MG63 (cell line): Measurements from ENCODE around the gene TTBK1. TPM values are rescaled to one million over a fixed set of nuclear protein-coding genes. Genes with fewer than 3 reads are reported as not detected.

ENCODE experiments used
- DNase-seq: peaks from one replicate; pipeline ENCODE4 v3.0.0-alpha.2; 2020
- H3K27me3 ChIP-seq: fragments of 250-450 bp; sonication (Bioruptor Pico); 2 replicates; pipeline ENCODE4 v1.5.1; 2020; ENCODE audit warnings: mild to moderate bottlenecking, moderate library complexity
- H3K36me3 ChIP-seq: fragments of 250-450 bp; sonication (Bioruptor Pico); 2 replicates; pipeline ENCODE4 v1.5.1; 2020; ENCODE audit warnings: mild to moderate bottlenecking, moderate library complexity
- H3K4me3 ChIP-seq: fragments of 250-450 bp; sonication (Bioruptor Pico); 2 replicates; pipeline ENCODE4 v1.5.1; 2020; ENCODE audit warnings: mild to moderate bottlenecking, moderate library complexity
- H3K9me3 ChIP-seq: fragments of 250-450 bp; sonication (Bioruptor Pico); 2 replicates; pipeline ENCODE4 v1.5.1; 2020; ENCODE audit warnings: mild to moderate bottlenecking, moderate library complexity
- total RNA-seq: library from RNA; depleted of rRNA; stranded (reverse); fragments of >200 nt; shearing (Covaris generic); gene quantifications from 2 replicates; pipeline ENCODE4 v1.2.3, GENCODE V29; 2014; ENCODE audit warnings: low replicate concordance

The TTBK1 gene
- total RNA-seq, 1 experiment from 2014 or later, result not detected

DNA sequence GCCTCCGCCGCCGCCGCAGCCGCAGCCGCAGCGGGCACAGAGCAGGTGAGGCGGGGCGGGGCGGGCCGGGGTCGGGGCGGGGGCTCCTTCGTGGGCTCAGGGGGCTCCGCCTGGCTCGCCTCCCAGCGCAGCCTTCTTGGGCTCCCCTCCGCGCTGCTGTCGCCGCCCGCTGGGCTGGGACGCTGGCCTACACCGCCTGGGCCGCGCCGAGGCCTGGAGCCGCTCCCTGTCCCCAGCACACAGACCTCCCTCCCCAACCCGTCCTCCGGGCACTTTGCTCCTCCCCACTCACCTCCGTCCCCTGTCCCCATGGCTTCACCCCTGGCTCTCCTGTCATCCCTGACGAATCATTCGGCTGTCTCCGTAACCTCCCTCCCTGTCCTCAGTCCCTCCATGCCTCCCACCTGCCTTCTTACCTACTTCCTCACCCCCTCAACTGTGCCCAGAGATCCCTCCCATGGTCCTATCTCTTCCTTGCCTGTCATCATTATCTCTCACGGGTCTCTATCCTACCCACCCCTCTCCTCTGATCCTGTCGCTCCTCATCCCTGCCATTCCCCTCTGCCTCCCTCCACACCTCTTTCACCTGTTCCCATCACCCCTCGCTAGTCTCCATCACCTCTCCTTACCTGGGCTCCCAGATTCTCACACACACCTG lies 512 bp downstream of the TTBK1 start:
- DNase-seq, result no peak
- Histone ChIP-seq H3K27me3 (peaks cover 6% of the 10 kb centered on the region; the same call in 1 of the 2 replicates), H3K4me3 (no peak overlapping the region), H3K9me3 (0 out of 2 replicates have a peak, but pooled peaks cover 4% of the 10 kb centered on the region), H3K36me3 (no peaks in the 10 kb centered on the region)

DNA sequence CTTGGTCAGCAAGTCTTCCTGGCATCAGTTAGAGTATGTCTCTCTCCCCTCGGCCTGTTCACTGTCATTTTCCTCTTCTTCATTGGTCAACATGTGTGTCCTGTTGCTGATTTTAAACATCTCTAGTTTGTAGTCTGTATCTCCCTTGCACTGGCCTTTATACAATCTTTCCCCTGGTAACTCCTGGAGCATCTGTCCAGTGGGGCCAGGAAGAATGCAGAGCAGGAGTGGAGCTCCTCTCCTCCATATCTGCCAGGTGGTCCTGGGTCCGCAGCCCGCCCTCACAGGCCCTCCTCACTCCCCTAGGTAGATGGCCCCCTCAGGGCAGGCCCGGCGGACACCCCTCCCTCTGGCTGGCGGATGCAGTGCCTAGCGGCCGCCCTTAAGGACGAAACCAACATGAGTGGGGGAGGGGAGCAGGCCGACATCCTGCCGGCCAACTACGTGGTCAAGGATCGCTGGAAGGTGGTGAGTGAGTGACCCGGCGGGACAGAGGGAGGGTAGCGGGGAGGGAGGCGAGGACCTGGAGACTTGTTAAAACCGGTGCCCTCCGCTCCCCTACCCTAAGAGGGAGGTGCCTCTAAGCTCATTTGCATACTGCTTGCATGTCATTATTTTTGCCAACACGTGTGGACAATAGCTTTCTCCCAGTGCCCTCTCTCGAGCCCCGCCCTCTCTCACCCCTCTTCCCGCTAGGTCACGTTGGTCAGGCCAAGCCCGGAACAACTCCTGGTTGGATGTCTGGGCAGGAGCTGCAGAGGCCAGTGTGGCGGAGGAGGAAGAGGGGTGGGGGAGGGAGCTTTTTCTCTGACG lies 3.2 kb downstream of the TTBK1 start:
- Histone ChIP-seq H3K9me3 (no peaks in the 10 kb centered on the region), H3K4me3 (no peak overlapping the region), H3K36me3 (no peaks in the 10 kb centered on the region), H3K27me3 (peaks cover 6% of the 10 kb centered on the region; the same call in 1 of the 2 replicates)
- DNase-seq, result no peak

DNA sequence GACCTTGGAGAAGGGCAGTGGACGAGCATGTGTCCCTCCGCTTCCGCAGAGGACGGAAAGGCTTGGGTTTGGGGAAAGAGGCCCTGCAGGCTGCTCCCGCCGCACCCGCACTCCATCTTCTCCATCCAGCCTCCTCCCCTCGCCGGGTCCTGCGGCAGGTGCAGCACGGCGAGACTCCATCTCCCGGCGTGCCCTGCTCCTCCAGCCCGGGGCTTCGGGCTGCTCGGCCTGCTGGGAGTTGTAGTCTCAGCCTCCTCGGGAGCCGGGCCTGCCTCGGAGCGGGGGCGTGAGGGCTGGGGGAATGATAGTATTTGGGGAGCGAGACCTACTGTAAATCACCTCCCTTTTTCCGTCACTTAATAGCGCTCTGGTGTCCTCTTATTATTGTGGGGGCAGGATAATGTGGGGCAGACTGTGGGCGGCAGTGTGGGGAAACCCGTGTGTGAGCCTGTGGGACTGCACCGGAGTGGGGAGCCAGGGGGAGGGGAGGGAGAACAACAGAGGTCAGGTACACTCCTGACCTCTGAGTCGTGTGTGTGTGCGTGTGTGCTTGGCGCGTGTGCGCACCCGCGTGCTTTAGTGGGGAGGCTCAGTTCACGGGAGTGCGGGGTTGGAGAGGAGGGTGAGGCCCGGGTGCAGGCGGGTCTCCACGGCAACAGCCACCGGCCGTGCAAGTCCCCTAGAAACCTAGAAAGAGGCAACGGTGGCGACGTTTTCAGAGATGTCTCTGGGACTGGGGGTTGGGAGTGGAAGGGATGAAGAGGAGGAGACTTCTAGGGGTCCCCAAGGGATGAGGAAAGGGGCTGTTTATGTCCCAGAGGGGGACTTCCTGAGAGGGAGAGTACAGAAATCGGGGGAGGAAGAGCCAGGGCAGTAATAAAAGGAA lies 4.1 kb downstream of the TTBK1 start:
- no peak overlapping the region for H3K4me3 ChIP-seq
- peaks cover 6% of the 10 kb centered on the region; the same call in 1 of the 2 replicates for H3K27me3 ChIP-seq
- DNase-seq, result no peak
- H3K36me3 ChIP-seq, result no peaks in the 10 kb centered on the region
- no peaks in the 10 kb centered on the region for H3K9me3 ChIP-seq

DNA sequence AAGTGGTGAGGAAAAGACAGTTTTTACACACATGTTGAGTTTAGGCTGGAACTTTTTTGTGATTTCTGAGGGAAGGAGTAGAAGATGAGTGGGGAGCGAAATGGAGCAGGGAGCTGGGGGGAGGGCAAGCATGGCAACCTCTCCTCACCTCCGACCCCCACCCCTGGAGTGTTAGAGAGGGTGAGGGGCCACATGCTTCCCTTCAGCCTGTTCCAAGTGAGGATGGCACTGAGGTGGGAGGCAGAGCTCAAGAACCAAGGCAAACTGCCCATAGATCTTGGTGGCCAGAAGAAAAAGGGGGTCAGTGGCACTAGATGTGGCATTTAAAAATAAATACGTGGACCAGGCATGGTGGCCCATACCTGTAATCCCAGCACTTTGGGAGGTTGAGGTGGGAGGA lies 4.8 kb downstream of the TTBK1 start:
- Histone ChIP-seq H3K4me3 (no peak overlapping the region), H3K9me3 (no peaks in the 10 kb centered on the region), H3K27me3 (peaks cover 2% of the 10 kb centered on the region; the same call in 1 of the 2 replicates), H3K36me3 (no peaks in the 10 kb centered on the region)
- no peak for DNase-seq

DNA sequence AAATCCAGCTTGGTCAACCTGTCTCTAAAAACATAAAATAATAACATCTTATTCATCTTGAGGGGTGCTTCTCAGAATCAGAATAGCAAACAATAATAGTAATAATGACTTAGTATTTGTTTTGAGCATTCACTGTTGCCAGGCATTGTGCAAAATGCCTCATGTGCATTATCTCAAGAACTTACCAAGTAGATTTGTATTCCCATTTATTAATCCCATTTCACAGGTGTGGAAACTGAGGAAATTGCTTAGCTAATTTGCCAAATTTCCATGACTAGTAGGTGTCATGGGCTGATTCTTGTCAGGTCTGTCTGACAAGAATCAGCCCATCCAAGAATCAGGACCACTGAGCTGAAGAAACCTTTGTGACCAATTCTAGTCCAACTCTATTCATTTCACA lies 5.5 kb downstream of the TTBK1 start:
- DNase-seq, result no peak
- Histone ChIP-seq H3K4me3 (no peak overlapping the region), H3K36me3 (no peaks in the 10 kb centered on the region), H3K27me3 (no peaks in the 10 kb centered on the region; the same call in 1 of the 2 replicates), H3K9me3 (no peaks in the 10 kb centered on the region)

DNA sequence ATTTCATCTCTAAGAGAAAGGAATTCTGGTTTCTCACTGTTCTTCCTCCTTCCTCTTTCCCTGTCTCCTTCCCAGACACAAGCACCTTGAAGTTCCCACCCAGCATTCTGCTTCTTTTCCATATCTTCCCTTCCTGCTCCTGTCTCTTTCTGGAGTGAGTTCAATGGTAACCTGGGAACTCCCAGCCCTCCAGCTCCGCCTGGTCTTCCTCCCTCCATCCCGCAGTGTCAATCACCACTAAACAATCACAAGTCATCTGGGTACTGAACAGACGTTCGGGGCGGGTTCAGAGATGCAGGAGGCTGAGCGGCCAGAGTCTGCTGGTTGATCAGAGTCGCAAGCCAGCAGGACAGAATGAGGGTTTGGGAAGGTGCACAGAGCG lies 7.7 kb downstream of the TTBK1 start:
- Histone ChIP-seq H3K27me3 (no peaks in the 10 kb centered on the region; the same call in 1 of the 2 replicates), H3K4me3 (no peak overlapping the region), H3K9me3 (no peaks in the 10 kb centered on the region), H3K36me3 (no peaks in the 10 kb centered on the region)
- DNase-seq, result no peak

DNA sequence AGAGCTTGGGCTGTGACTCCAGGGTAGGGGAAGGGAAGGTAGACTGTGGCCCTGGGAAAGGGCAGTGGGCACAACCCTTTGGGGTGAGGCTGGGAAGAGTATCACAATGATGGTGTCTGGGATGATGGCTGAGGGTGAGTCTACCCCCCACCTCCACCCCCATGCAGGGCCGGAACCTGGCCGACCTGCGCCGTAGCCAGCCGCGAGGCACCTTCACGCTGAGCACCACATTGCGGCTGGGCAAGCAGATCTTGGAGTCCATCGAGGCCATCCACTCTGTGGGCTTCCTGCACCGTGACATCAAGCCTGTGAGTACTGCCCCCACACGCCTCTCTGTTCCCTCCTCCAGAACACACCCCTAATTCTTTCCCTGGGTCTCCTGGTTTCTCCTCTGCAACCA lies 10.1 kb downstream of the TTBK1 start:
- Histone ChIP-seq H3K27me3 (no peaks in the 10 kb centered on the region; the same call in 1 of the 2 replicates), H3K4me3 (no peak overlapping the region), H3K9me3 (no peaks in the 10 kb centered on the region), H3K36me3 (no peaks in the 10 kb centered on the region)
- no peak for DNase-seq

DNA sequence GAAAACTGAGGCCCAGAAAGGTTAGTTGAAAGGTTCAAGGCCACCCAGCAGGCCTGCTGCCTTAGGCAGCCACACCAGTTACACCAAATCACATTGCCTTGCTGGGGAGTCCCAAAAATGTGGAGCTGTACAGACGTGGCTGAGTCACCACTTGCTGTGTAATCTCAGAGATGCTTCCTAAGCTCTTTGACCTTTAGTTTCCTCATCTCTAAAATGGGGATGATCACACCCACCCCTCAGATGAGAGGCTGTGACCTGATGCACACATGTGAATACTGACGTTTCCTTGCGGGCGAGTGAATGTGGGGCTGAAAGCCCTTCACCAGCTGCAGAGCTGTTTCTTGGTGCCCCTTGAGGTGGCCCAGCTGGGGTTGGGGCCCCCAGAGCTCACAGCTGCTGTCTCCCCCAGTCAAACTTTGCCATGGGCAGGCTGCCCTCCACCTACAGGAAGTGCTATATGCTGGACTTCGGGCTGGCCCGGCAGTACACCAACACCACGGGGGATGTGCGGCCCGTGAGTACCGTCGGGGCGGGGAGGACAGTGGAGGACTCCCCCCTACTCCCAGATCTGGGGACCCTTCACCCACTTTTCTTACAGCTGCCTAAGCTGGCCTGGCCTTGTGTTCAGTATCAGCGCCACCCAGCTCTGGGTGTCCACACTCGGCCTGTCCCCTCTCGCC lies 11.0 kb downstream of the TTBK1 start:
- Histone ChIP-seq H3K9me3 (no peaks in the 10 kb centered on the region), H3K4me3 (no peak overlapping the region), H3K36me3 (no peaks in the 10 kb centered on the region), H3K27me3 (no peaks in the 10 kb centered on the region; the same call in 1 of the 2 replicates)
- no peak for DNase-seq

DNA sequence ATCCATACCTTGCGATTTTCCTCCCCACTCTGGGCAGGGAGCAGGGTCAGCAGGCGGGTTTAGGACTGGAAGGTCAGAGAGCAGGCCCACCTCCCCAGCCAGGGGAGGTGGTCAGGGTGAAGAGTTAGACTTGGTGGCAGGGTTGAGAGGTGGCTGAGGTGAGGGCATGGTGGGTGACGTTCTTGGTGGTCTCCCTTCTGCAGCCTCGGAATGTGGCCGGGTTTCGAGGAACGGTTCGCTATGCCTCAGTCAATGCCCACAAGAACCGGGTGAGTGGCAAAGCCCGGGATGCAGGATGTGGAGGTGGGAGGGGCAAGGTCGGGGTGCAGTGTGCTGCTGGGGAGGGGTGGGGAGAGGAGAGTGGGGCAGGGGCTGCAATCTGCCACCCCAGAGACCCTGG lies 11.6 kb downstream of the TTBK1 start:
- no peaks in the 10 kb centered on the region for H3K9me3 ChIP-seq
- no peaks in the 10 kb centered on the region; the same call in 1 of the 2 replicates for H3K27me3 ChIP-seq
- H3K4me3 ChIP-seq, result no peak overlapping the region
- no peak for DNase-seq
- no peaks in the 10 kb centered on the region for H3K36me3 ChIP-seq

DNA sequence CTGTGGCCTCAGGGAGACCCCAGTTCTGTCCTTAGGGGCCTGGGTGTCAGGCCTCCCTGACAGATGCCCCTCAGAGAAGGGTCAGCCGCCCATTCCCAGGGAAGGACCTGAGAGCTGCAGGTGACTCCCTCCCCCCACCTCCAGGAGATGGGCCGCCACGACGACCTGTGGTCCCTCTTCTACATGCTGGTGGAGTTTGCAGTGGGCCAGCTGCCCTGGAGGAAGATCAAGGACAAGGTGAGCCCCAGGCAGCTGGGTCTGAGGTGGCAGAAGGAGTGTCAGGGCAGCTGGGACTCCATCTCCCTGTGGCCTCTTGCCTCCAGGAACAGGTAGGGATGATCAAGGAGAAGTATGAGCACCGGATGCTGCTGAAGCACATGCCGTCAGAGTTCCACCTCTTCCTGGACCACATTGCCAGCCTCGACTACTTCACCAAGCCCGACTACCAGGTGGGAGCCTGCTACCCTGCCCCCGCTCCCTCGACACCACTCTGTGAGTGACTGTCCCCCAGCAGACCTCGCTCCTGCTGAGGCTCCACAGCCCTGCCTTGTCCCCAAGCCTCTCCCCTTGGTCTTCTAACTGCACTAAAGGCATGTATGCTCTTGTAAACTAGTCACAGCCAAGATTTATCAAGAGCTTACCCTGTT lies 12.2 kb downstream of the TTBK1 start:
- Histone ChIP-seq H3K9me3 (no peaks in the 10 kb centered on the region), H3K27me3 (no peaks in the 10 kb centered on the region; the same call in 1 of the 2 replicates), H3K36me3 (no peaks in the 10 kb centered on the region), H3K4me3 (no peak overlapping the region)
- DNase-seq, result no peak

DNA sequence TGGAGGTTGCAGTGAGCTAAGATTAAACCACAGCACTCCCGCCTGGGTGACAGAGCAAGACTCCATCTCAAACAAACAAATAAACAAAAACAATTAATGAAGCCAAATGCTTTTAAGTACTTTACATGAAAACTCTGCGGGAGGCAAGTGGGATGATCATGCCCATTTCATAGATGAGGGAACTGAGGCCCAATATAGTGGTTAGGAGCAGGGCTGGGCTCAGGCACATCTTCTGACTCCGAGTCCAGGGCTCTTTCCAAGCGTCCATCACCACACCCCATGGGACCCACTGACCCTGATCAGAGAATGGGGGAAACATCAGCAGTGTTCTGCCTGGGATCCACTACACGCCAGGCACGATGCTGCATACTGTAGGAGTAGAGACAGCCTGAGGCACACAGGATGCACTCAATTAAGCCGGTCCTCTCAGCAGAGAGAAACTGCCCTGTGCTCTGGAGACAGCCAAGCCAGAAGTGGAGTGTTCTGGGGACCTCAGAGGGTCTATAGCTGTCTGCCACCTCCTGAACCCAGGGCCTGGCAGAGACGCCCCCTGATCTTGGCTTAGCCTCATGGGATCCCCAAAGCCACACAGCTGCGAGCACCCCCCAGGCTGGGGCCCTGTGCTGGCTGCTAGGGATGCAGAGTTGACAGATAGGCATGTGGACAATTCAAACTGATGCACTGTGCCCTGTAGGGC lies 13.5 kb downstream of the TTBK1 start:
- Histone ChIP-seq H3K9me3 (no peaks in the 10 kb centered on the region), H3K27me3 (no peaks in the 10 kb centered on the region), H3K36me3 (no peaks in the 10 kb centered on the region), H3K4me3 (no peak overlapping the region)
- DNase-seq, result no peak

DNA sequence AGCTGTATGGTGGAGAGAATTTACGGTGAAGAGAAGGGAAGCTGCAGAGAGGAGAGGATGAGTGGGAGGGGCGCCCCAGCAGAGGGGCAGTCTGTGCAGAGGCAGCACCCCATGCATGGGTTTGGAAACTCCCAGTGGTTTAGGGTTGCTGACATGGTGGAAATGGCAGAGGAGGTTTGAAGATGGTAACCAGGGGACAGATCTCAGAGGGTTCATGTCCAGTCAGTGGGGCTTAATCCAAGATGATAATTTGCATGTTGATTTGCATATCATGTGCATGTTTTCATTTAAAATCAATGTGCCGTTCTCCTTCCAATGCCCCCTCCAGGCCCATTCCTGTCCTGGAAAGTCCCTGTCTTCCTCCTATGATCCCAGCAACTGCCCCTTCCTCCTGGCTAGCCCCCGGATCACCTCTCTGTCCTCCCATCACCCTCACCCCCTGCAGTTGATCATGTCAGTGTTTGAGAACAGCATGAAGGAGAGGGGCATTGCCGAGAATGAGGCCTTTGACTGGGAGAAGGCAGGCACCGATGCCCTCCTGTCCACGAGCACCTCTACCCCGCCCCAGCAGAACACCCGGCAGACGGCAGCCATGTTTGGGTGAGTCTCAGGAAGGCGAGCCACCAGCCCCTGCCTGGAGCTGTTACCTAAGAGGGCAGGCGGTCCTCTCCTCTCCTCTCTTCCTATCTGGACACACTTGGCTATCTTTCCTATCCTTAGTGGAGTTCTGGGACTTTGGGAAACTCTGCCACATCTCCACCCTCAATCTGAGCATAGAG lies 14.3 kb downstream of the TTBK1 start:
- H3K4me3 ChIP-seq, result no peak overlapping the region
- H3K36me3 ChIP-seq, result no peaks in the 10 kb centered on the region
- no peak for DNase-seq
- H3K9me3 ChIP-seq, result no peaks in the 10 kb centered on the region
- no peaks in the 10 kb centered on the region for H3K27me3 ChIP-seq

DNA sequence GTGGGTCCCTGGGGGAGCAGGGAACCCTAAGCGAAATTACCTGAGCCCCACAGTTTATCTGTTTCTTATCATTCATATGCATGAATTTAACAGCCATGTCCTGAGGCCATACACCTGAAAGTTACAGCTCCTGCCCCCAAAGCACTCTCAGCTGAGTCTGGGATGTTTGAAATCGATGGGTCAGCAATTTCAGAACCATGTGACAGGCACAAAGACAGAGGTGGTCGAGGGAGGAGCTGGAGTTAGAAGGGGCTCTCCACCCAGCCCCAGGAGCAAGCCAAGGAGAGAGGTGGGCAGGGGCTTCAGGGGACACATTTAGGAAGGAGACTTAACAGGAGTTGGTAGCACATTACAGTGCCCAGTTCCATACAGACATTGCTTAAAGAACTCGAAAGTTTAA lies 14.9 kb downstream of the TTBK1 start:
- Histone ChIP-seq H3K36me3 (no peaks in the 10 kb centered on the region), H3K9me3 (no peaks in the 10 kb centered on the region), H3K27me3 (no peaks in the 10 kb centered on the region), H3K4me3 (no peak overlapping the region)
- DNase-seq, result no peak

DNA sequence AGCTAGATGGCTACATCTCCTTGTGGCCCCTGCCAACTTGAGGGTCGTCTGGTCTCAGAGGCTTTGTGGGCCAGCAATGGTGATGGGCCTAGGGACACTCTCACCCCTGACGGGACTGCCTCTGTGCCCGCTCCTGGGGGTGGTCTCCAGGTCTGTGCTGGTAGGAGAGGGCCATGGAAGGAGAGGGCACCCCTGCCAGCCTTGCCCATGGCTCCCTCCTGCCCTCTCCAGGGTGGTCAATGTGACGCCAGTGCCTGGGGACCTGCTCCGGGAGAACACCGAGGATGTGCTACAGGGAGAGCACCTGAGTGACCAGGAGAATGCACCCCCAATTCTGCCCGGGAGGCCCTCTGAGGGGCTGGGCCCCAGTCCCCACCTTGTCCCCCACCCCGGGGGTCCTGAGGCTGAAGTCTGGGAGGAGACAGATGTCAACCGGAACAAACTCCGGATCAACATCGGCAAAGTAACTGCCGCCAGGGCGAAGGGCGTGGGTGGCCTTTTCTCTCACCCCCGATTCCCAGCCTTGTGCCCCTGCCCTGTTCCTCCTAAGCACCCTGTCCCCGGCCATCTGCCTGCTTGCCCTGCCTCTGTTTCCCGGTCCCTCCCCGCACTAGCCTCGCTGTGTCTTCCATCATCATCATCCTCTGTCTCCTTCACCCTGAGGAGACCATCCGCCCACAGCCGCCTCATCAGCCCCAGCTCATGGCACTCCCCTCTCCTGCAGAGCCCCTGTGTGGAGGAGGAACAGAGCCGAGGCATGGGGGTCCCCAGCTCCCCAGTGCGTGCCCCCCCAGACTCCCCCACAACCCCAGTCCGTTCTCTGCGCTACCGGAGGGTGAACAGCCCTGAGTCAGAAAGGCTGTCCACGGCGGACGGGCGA lies 15.8 kb downstream of the TTBK1 start:
- no peak for DNase-seq
- Histone ChIP-seq H3K4me3 (no peak overlapping the region), H3K9me3 (no peaks in the 10 kb centered on the region), H3K27me3 (no peaks in the 10 kb centered on the region), H3K36me3 (no peaks in the 10 kb centered on the region)
